Stimulated activated CD8-positive, alpha-beta memory T cell treated with anti-CD3 and anti-CD28 coated beads, Interleukin-12 subunit alpha, Interleukin-12 subunit beta, amount 100 ng/mL, for 24 hours (primary cell): ENCODE measurements around the gene PRKD1.

ENCODE experiments used
- DNase-seq: peaks from one replicate; pipeline ENCODE4 v3.0.0-alpha.2; 2020; ENCODE audit errors: extremely low read depth

The PRKD1 gene

GRCh38 chr14:29608861-29609260 is 318.8 kb downstream of the PRKD1 start:
- DNase-seq: no peak

GRCh38 chr14:29607169-29607568 is 320.5 kb downstream of the PRKD1 start:
- no peak for DNase-seq

- no peak for DNase-seq
These were observed 324.0 kb downstream of the PRKD1 start for GRCh38 chr14:29603696-29604095.

- no peak for DNase-seq
These were observed 326.0 kb downstream of the PRKD1 start for GRCh38 chr14:29601616-29602015.

GRCh38 chr14:29587761-29588470 is 339.7 kb downstream of the PRKD1 start:
- no peak for DNase-seq

GRCh38 chr14:29587046-29587445 is 340.6 kb downstream of the PRKD1 start:
- no peak for DNase-seq

- no peak for DNase-seq
These were observed 342.7 kb downstream of the PRKD1 start for GRCh38 chr14:29584992-29585391.

GRCh38 chr14:29580763-29581162 is 346.9 kb downstream of the PRKD1 start:
- DNase-seq: no peak

GRCh38 chr14:29579838-29580237 is 347.8 kb downstream of the PRKD1 start:
- no peak for DNase-seq

- DNase-seq: no peak
These were observed 350.7 kb downstream of the PRKD1 start for GRCh38 chr14:29576927-29577326.

- DNase-seq: no peak
These were observed 358.5 kb downstream of the PRKD1 start for GRCh38 chr14:29569194-29569593.

- no peak for DNase-seq
These were observed 361.5 kb downstream of the PRKD1 start for GRCh38 chr14:29566194-29566593.

GRCh38 chr14:29558516-29558915 is 369.1 kb downstream of the PRKD1 start:
- DNase-seq: no peak

GRCh38 chr14:29554335-29554734 is 373.3 kb downstream of the PRKD1 start:
- DNase-seq: no peak

GRCh38 chr14:29553427-29553826 is 374.2 kb downstream of the PRKD1 start:
- DNase-seq: no peak

GRCh38 chr14:29548948-29549370 is 378.7 kb downstream of the PRKD1 start:
- no peak for DNase-seq

- no peak for DNase-seq
These were observed 381.9 kb downstream of the PRKD1 start for GRCh38 chr14:29545714-29546113.

GRCh38 chr14:29536886-29537511 is 390.6 kb downstream of the PRKD1 start:
- no peak for DNase-seq

GRCh38 chr14:29529418-29529817 is 398.2 kb downstream of the PRKD1 start:
- no peak for DNase-seq

- no peak for DNase-seq
These were observed 398.8 kb downstream of the PRKD1 start for GRCh38 chr14:29528889-29529288.

- DNase-seq: no peak
These were observed 400.4 kb downstream of the PRKD1 start for GRCh38 chr14:29527286-29527685.
